ENCODE measurements around the gene TMEM86B. TPM values are rescaled to one million over a fixed set of nuclear protein-coding genes. Genes with fewer than 3 reads are reported as not detected.

TMEM86B gene
- 1 to 10 TPM; 2.4 to 7.4 (median 4.0) TPM for polyA plus RNA-seq (ENCODE audit: insufficient read length in 4 of 4)

DNA sequence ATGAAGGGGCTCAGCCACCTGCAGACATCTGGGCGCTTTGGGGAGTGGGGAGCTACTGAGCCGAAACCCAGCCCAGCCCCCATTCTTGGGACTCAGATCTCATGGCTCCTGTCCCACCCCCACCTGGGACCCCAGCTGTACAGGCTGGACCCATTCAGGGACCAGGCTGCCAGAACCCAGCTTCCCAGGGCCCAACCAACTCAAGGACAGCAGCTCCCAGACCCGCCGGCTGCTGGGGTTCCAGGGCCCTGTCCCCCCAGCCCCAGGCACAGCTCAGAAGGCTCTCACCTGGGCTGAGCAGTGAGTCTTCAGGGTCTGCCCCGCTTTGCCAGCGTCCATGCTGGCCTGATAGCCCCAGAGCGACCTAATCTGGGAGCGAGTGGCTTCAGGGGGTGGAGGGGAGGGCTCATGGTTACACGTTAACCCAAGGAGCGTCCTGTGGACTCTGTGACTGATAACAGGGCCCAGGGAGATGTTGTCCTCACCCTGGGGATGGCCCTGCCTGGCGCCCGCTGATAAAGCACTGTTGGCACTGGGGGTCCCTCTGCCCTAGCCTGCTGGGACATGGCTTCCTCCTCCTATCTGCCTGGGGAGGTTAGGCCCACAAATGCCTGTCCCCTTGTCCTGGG lies at the start of gene TMEM86B:
Gene TMEM86B (minus strand): TSS at position 361 of the 629 bp plus-strand sequence. CDS start 22 bp downstream, at position 339.
- no peak for DNase-seq (ENCODE audit: low read depth in 4 of 4, low spot score in 2 of 4)

GRCh38 chr19:55277494-55277893 lies 48.9 kb upstream of the TMEM86B start:
- DNase-seq (ENCODE audit: low read depth in 4 of 4, low spot score in 2 of 4), result no peak

DNA sequence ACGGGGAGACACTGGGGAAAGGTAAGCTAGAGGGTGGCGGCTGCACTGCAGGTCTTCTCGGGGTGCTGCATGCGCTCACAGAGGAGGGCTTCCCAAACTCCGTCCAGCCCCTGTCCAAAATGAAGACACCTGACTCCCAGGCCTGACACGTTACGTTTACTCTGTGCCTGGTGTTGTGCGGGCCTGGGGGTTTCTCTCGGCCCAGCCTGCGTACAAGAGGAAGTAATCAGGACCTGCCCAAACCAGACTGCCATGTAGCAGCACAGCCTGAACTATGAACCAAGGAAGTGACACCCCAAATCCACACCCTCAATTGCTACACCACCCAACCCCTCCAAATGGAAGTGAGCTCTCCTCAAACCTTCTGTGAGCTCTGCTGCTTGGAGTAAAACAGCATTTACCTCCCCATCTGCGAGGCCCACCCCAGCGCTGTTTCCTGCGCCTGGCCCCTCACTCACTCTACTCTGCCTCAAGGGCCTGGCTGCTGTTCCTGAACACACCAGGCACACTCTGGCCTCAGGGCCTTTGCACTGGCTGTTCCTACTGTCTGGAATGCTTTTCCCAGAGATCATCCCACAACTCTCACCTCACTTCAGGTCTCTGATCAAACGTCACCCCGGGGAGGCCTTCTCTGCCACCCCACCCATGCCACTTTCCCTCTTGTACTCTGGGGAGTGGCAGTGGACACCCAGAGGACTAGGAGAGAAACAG lies 48.3 kb upstream of the TMEM86B start:
- DNase-seq (ENCODE audit: low read depth in 4 of 4, low spot score in 2 of 4), result no peak

- DNase-seq (ENCODE audit: low read depth in 4 of 4, low spot score in 2 of 4), result no peak
Observed at GRCh38 chr19:55275851-55276719, 47.5 kb upstream of the TMEM86B start.

DNA sequence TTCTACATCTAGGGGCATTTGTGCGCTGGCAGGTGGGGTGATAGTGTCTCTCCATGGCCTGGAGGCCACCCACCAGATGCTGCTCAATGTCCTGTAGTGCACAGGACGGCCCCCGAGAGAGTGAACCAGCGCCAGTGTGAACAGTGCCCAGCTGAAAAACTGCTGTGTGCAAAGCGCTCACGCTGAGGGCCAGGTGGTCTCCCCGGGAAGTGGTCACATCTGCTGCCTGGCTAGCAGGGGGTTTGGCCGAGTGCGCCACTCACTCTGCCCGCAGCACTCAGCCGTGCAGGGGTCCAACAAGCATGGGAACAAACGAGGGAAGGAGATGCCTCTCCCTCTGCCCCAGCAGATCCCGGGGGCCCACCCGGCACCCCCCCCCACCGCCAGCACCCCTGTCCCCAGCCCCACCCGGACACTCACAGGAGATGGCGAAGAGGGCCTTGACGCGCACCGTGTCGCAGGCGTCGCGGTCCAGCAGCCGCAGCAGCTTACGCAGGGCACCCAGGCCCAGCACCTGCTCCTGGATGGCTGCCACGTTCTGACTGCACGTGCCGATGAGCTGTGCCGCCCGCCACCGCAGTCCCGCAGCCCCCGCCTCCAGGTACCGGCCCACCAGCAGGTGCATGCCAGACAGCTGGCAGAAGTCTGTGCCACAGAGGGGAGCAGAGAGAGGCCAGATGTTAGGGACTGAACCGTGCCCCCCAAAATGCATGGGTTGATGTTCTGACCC lies 45.6 kb upstream of the TMEM86B start:
- no peak for DNase-seq (ENCODE audit: low read depth in 4 of 4, low spot score in 2 of 4)

DNA sequence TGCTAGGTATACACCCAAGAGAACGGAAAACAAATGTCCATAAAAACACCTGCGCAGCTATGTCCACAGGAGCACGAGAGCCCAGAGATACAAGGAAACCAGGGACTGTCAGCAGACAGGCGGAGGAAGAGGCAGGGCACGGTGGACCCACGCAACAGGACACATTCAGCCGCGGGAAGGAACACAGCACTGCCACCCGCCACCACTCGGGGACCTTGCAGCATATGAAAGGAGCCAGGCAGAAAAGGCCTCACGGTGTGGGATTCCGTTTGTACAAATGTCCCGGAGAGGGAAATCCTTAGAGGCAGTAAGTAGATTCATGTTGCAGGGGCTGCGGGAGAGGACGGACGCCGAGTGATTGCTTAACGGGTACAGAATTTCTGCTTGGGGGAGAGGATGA lies 43.6 kb upstream of the TMEM86B start:
- DNase-seq (ENCODE audit: low read depth in 4 of 4, low spot score in 2 of 4), result no peak

GRCh38 chr19:55270172-55270942 lies 41.8 kb upstream of the TMEM86B start:
- DNase-seq (ENCODE audit: low read depth in 4 of 4, low spot score in 2 of 4), result no peak

DNA sequence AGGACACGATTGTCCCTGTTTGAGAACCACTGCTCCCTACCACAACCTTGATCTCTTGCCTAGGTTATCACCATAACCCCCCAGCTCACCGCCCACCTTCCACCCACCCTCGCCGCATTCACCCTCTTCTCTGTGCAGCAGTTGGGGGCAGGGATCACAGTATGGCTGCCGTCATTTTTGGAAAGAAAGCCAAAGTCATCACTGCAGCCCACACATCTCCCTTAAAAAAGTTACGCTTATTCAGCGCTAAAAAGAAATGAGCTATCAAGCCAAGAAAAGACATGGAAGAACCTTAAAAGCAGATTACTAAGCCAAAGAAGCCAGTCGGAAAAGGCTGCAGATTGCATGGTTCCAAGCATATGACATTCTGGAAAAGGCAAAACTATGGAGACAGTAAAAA lies 40.7 kb upstream of the TMEM86B start:
- no peak for DNase-seq (ENCODE audit: low read depth in 4 of 4, low spot score in 2 of 4)

DNA sequence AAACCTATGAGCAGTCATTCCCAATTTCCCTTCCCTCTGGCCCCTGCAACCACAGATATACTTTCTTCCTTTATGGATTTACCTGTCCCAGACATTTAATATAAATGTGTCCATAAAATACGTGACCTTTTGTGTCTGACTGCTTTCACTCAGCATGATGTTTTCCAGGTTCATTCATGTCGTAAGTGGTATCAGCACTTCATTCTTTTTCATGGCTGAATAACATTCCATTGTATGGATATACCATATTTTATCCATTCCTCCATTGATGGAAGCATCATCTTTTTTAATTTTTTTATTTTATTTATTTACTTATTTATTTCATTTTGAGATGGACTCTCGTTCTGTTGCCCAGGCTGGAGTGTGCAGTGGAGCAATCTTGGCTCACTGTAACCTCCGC lies 38.3 kb upstream of the TMEM86B start:
- DNase-seq (ENCODE audit: low read depth in 4 of 4, low spot score in 2 of 4), result no peak

- no peak for DNase-seq (ENCODE audit: low read depth in 4 of 4, low spot score in 2 of 4)
Observed at GRCh38 chr19:55266404-55266803, 37.8 kb upstream of the TMEM86B start.

- DNase-seq (ENCODE audit: low read depth in 4 of 4, low spot score in 2 of 4), result no peak
Observed at GRCh38 chr19:55265723-55266386, 37.3 kb upstream of the TMEM86B start.

DNA sequence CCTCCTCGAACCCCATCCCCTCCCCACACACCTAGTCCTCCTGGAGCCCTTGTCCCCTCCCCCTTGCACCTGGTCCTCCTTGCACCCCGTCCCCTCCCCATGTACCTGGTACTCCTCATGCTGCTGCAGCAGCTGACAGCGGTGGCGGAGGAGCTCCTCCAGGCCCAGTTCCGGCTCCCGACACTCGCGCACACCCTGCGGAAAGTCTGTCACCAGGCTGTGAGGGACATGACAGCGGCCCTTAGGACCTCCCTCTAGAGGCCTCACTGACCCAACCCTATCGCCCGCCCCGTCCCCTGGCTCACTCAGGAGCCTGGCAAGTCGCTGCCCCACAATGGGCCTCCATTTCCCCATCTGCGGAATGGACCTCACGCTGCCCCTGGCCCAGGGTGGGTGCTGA lies 36.6 kb upstream of the TMEM86B start:
- DNase-seq (ENCODE audit: low read depth in 4 of 4, low spot score in 2 of 4), result no peak

DNA sequence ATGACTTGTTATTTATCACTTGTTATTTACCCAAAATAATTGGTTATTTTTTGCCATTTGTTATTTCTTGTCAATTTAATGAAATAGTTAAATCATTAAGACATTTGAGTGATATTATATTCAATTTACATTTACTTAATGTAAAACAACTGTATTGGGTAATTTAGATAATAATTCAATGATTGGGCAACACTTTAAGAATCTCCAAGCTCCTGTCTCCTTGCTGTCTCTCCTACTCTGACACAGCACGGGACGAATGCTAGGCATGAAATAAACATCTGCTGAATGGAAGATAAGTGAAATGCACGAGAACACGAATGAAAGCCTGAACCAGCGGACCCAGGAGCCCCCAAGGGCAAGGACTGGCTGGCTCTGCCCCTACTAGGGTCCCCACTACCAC lies 36.0 kb upstream of the TMEM86B start:
- no peak for DNase-seq (ENCODE audit: low read depth in 4 of 4, low spot score in 2 of 4)

DNA sequence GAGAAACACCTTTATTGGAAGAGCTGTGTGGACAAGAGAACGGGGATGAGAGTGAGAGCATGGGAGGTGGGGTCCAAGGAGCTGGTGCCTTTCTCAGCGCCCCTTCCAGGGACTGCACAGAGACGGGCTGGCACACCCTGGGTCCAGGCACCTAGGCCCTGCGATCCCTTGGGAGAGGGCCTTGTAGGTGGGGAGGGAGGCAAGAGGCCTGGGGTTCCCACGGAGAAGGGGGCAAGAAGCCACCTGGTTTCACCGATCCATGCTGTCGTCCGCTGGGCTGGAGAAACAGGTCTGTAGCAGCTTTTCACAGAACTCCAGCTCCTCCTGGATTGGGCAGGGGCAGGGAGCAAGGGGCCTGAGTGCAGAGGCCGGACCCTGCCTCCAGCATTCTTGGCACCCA lies 33.8 kb upstream of the TMEM86B start:
- DNase-seq (ENCODE audit: low read depth in 4 of 4, low spot score in 2 of 4), result no peak

DNA sequence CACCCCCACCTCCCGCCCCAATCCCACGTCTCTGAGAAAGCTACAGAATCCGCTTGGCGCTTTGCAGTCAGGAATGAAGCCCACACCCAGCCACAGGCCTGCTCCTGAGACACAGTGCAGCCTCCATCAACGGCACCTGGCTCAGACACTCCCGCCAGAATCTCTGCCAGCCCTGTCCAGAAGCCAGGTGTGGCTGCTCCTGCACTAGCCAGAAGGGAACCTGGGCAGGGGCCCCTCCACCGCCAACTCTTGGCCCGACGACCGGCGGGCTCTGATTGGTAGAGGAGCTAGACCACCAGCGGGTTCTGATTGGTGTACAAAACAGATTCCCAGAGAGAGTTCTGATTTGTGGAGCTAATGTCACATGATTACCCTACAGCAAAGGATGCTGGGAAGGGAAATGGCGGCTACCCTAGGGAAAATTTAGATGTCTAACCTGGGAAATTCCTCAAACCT lies 33.1 kb upstream of the TMEM86B start:
- DNase-seq (ENCODE audit: low read depth in 4 of 4, low spot score in 2 of 4), result no peak

DNA sequence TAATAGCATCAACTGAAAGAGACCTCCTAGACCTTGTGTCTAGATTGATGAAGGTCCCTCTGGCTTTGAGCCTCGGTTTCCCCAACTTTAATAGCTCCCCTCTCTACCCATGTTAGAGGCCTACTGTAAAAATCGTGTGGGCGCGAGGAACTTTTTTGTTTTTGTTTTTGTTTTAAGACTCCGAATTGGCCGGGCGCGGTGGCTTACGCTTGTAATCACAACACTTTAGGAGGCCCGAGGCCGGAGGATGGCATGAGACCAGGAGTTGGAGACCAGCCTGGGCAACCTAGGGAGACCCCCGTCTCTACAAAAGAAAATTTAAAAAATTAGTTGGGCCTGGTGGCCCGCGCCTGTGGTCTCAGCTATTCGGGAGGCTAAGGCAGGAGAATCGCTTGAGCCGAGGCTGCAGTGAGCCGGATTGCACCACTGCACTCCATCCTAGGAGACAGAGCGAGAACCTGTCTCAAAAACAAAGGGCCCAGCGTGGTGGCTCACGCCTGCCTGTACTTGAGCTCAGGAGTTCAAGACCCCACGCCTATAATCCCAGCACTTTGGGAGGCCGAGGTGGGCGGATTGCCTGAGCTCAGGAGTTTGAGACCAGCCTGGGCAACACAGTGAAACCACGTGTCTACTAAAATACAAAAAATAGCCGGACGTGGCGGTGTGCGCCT lies 31.1 kb upstream of the TMEM86B start:
- DNase-seq (ENCODE audit: low read depth in 4 of 4, low spot score in 2 of 4), result no peak

DNA sequence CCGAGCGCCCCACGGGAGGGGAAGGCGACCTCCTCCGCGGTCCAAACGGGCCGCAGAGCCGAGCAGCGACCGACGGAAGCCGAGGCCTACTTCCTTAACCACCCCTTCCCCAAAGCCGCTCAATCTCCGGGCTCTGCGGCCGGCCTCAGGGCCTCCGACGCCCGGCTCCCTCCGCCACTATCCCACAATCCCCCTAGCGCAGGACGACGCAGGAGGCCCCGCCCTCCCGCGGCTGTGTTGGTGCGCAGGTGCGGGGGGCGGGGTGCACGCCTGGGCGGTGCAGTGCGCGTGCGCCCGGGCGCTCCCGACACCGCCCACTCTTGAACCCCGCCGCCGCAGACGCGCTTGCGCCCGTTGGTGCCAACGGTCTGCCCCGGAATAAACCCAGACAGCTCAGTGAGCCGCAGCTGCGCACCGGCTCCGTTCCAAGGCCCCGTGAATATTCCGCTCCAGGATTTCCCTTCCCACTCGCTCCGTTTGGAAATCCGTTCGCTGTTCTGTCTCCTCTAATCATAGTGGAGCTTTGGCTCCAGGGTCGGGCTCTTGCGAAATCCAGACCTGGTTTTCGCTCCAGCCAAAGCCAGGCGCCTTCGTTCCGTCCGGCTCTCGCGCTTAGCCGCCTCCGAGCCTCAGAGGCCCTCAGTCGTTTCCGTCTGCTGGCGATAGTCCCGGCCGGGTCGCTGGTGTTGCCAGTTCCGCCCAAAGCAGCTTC lies 30.4 kb upstream of the TMEM86B start, which contains the start of gene PPP6R1:
Gene PPP6R1 (minus strand): TSS at position 190 of the 712 bp plus-strand sequence. CDS start 11,914 bp downstream, outside the sequence.
- peak; percentile 99 to 100 (median 99) for DNase-seq (ENCODE audit: low read depth in 4 of 4, low spot score in 2 of 4)

DNA sequence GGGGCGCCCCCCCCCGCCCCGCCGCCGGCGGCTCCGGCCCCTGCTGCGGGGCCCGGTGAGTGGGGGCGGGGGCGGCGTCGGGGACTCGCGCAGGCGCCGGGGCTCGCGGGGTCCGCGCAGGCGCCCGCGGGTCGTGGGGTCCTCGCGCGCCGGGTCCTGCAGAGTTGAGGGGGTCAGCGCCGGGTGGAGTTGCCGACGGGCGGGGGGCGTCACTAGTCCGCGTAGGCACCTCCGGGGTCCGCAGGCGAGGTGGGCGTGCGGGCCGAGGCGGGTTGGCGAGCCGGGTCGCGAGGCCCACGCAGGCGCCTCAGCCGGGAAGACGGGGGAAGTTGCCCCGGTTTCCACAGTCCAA lies 29.9 kb upstream of the TMEM86B start:
- DNase-seq (ENCODE audit: low read depth in 4 of 4, low spot score in 2 of 4), result no peak
